K562 (cell line): ENCODE data around the gene RNFT2. TPM values are rescaled to one million over a fixed set of nuclear protein-coding genes. Genes with fewer than 3 reads are reported as not detected.

Source experiments
- ATAC-seq: fragments of 200-7000 bp; cut with Tn5 transposase; 3 replicates; pipeline ENCODE4 v1.9.1; 2020; ENCODE audit warnings: moderate library complexity
- BruUV-seq: library from RNA; stranded (reverse); fragments of 400-500 nt; replicated peaks from 2 replicates; lab custom pipeline; 2021; lab: Mats Ljungman, UMichigan
- CTCF ChIA-PET: fragments of 300-600 bp; formaldehyde crosslinking; extraction: SDS; loops from one replicate; lab custom pipeline; 2021; ENCODE audit warnings: low intra/inter-chr PET ratio; lab: Yijun Ruan, JAX
- POLR2A ChIA-PET: fragments of 300-600, 350-650 bp; sonication (Branson Sonifier 250); formaldehyde crosslinking; extraction: SDS; loops from one replicate; lab custom pipeline; 2021; ENCODE audit warnings: antibody characterized with exemption, inconsistent platforms; lab: Yijun Ruan, JAX
- DNase-seq, 4 experiments: peaks; one replicate each; pipeline versions ENCODE4 v3.0.0 to v3.0.0-alpha.2; 2011 to 2018; ENCODE audit warnings: low spot score in 3 of 4, mixed read lengths in 3 of 4; ENCODE audit errors: extremely low read depth in 1 of 4
- FAIRE-seq: peaks from 2 replicates; lab custom pipeline; 2011; peaks lifted over from hg19 to GRCh38; lab: Jason Lieb, UNC
- H2AFZ ChIP-seq: 2 replicates; pipeline ENCODE4 v1.6.0; 2011; ENCODE audit warnings: low read depth, low read length, control low read depth, inconsistent platforms
- H3K27ac ChIP-seq: fragments of 200-600 bp; 3 replicates; pipeline ENCODE4 v1.8.0; 2011; ENCODE audit warnings: low read depth, mild to moderate bottlenecking, control low read depth, inconsistent platforms, low read length, moderate library complexity, mixed read lengths; ENCODE audit errors: extremely low read depth
- H3K27me3 ChIP-seq, 2 experiments: fragments of 300-600 bp in 1 of 2; 2 replicates in 1 of 2; 3 replicates in 1 of 2; pipeline versions ENCODE4 v1.6.0 to v1.8.0; 2011; ENCODE audit warnings: inconsistent platforms in 2 of 2, low read length in 2 of 2, mild to moderate bottlenecking in 1 of 2, mixed read lengths in 1 of 2, moderate library complexity in 1 of 2; ENCODE audit not compliant: control insufficient read depth in 2 of 2, insufficient read depth in 2 of 2
- H3K36me3 ChIP-seq: fragments of 300-600 bp; 3 replicates; pipeline ENCODE4 v1.8.0; 2011; ENCODE audit warnings: mild to moderate bottlenecking, low read length, inconsistent platforms; ENCODE audit not compliant: control insufficient read depth, insufficient read depth
- H3K4me1 ChIP-seq, 2 experiments: fragments of 200-600 bp in 1 of 2; replicated peaks in 1 of 2; 2 replicates in 1 of 2; 3 replicates in 1 of 2; pipeline versions ENCODE4 v1.5.1 to v1.8.0; 2011; ENCODE audit warnings: inconsistent platforms in 2 of 2, low read length in 2 of 2, mild to moderate bottlenecking in 1 of 2, mixed read lengths in 1 of 2, moderate library complexity in 1 of 2; ENCODE audit not compliant: control insufficient read depth in 2 of 2, insufficient read depth in 2 of 2
- H3K4me2 ChIP-seq: 2 replicates; pipeline ENCODE4 v1.6.1; 2011; ENCODE audit warnings: low read length, control low read depth, inconsistent platforms, mixed read lengths; ENCODE audit not compliant: insufficient read depth
- H3K4me3 ChIP-seq: fragments of 200-600 bp; sonication (generic), shearing (Covaris generic); 2 replicates; pipeline ENCODE4 v1.5.1; 2016; ENCODE audit warnings: control low read depth, inconsistent platforms
- H3K79me2 ChIP-seq: fragments of 200-600 bp; 3 replicates; pipeline ENCODE4 v1.8.0; 2011; ENCODE audit warnings: low read length, inconsistent platforms; ENCODE audit not compliant: control insufficient read depth, insufficient read depth
- H3K9ac ChIP-seq, 2 experiments: 2 replicates each; pipeline versions ENCODE4 v1.6.0 to v1.6.1; 2011; ENCODE audit warnings: low read depth in 2 of 2, low read length in 2 of 2, control low read depth in 1 of 2, inconsistent platforms in 1 of 2, mild to moderate bottlenecking in 1 of 2, mixed read lengths in 1 of 2; ENCODE audit not compliant: insufficient read depth in 1 of 2
- H3K9me1 ChIP-seq: one replicate; pipeline ENCODE4 v1.6.0; 2011; ENCODE audit warnings: inconsistent platforms, mild to moderate bottlenecking, low read length, moderate library complexity; ENCODE audit not compliant: control insufficient read depth, insufficient read depth
- H3K9me3 ChIP-seq: replicated peaks from 2 replicates; pipeline ENCODE4 v1.5.1; 2011; ENCODE audit warnings: low read depth, low read length, inconsistent platforms; ENCODE audit not compliant: control insufficient read depth, insufficient read depth
- H4K20me1 ChIP-seq: replicated peaks from 2 replicates; pipeline ENCODE4 v1.6.1; 2011; ENCODE audit warnings: low read length, inconsistent platforms, mixed read lengths; ENCODE audit not compliant: control insufficient read depth, insufficient read depth
- ARNT ChIP-seq, 2 experiments: fragments of 450-650 bp; IDR thresholded peaks; 2 replicates each; pipeline ENCODE4 v1.6.1; 2016; ENCODE audit warnings: mild to moderate bottlenecking in 1 of 2
- PHF21A ChIP-seq: fragments of 450-650 bp; IDR thresholded peaks from 2 replicates; pipeline ENCODE4 v1.6.1; 2017; ENCODE audit warnings: low read depth, borderline replicate concordance
- RFX7 ChIP-seq: fragments of 250-450 bp; sonication (Bioruptor Pico); IDR thresholded peaks from 2 replicates; pipeline ENCODE4 v1.5.1; 2021; ENCODE audit warnings: mild to moderate bottlenecking
- ZFPM2 ChIP-seq: fragments of 250-450 bp; sonication (Bioruptor Pico); IDR thresholded peaks from 2 replicates; pipeline ENCODE4 v1.5.1; 2022; ENCODE audit warnings: mild to moderate bottlenecking
- WGBS: fragments of 100-300 bp; shearing (Covaris generic); methylation state at CpG from one replicate; pipeline ENCODE4 v1.1.6; 2016; ENCODE audit warnings: low coverage, mixed read lengths; ENCODE audit not compliant: insufficient coverage; ENCODE audit errors: missing lambda C conversion rate; 5-methylcytosine and 5-hydroxymethylcytosine counted together
- in situ Hi-C: fragments of 300-500 bp; cut with MboI; formaldehyde crosslinking; loops from 4 replicates; pipeline ENCODE4 v1.15.0; 2018; ENCODE audit warnings: inconsistent platforms, mixed read lengths
- intact Hi-C: fragments of 100-400 bp; cut with micrococcal nuclease; formaldehyde crosslinking; loops from 2 replicates; pipeline ENCODE4 v1.14.2; 2022
- polyA plus RNA-seq, 8 experiments: library from polyadenylated mRNA; depleted of rRNA in 4 of 8; stranded (reverse) in 5 of 8; unstranded in 3 of 8; fragments of >200 nt; fragmentation: Nextera tagmentation in 2 of 8; fragmentation: Illumina TruSeq in 1 of 8; extraction: Ambion mirVana in 2 of 8; extraction: Trizol in 1 of 8; gene quantifications; 2 replicates each; pipeline versions ENCODE4 v1.2.1 to v1.2.3, GENCODE V29; 2011 to 2014; ENCODE audit warnings: inconsistent platforms in 1 of 8, missing spikeins in 1 of 8
- total RNA-seq, 7 experiments: library from RNA; depleted of rRNA in 6 of 7; stranded (reverse); fragments of >200 nt in 6 of 7; fragmentation: Illumina TruSeq in 2 of 7; extraction: Trizol in 2 of 7; gene quantifications; 2 replicates each; pipeline versions ENCODE4 v1.2.1 to v1.2.3, GENCODE V29; 2011 to 2021; ENCODE audit warnings: low replicate concordance in 1 of 7
- TF ChIP-seq, protein P1 (sequence below): fragments of 450-650 bp; IDR thresholded peaks from 2 replicates; pipeline ENCODE4 v1.6.1; 2016; ENCODE audit warnings: low read depth
- TF ChIP-seq, protein P2 (sequence below): fragments of 200-800 bp; sonication (Bioruptor generic); IDR thresholded peaks from 2 replicates; pipeline ENCODE4 v1.6.1; 2016; ENCODE audit warnings: missing genetic modification characterization, missing compliant biosample characterization

Gene RNFT2
- total and polyA plus RNA-seq, 9 of the 15 experiments (the other 6 are each of a cell fraction or from before 2014, with no cell fraction given): 3.6 to 26.3 (median 9.5) TPM

DNA sequence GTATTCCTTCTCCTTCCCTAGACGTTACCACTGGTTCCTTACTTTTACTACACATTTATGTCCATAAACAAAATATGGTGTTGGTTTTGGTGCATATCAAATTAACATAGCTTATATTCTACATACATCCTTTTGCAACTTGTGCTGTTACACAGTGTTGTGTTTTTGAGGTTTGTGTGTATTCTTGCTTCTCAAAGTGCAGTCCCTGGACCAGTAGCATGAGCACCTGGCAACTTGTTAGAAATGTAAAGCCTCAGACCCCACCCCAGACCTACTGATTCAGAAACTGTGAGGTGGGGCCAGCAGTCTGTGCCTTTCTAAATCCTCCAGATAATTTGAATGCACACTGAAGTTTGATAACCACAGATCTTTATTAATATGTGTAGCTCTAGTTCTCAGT lies 65.9 kb downstream of the RNFT2 start:
- H3K27me3 ChIP-seq: no peaks in the 10 kb centered on the region
- in situ Hi-C loops (no loop called here), intact Hi-C loops (no loop called here)
- H4K20me1 ChIP-seq: no peaks in the 10 kb centered on the region; the same call in 1 of the 2 replicates
- FAIRE-seq (no peak), ATAC-seq (no peak), DNase-seq (no peak)
- no peaks in the 10 kb centered on the region for H3K9me3 ChIP-seq
- no peak overlapping the region for H3K27ac ChIP-seq
- H3K4me1 ChIP-seq: no peaks in the 10 kb centered on the region; a peak in 1 of 5 replicates
- H2AFZ ChIP-seq: no peak overlapping the region
- ChIA-PET CTCF (no interaction called here), POLR2A (interaction anchor here (0.6 kb wide), 1 partner anchor 19 kb away, joined by 3 read pairs; no protein-coding TSS in a partner anchor)
- no peaks in the 10 kb centered on the region for H3K36me3 ChIP-seq
- no peak overlapping the region for H3K4me2 ChIP-seq
- H3K9ac ChIP-seq: no peak overlapping the region
- 0% methylated on average over 1 of the region's 1 CpG for WGBS
- no peaks in the 10 kb centered on the region for H3K79me2 ChIP-seq
- TF ChIP-seq ZFPM2: no peak
- TF ChIP-seq, protein P1, sequence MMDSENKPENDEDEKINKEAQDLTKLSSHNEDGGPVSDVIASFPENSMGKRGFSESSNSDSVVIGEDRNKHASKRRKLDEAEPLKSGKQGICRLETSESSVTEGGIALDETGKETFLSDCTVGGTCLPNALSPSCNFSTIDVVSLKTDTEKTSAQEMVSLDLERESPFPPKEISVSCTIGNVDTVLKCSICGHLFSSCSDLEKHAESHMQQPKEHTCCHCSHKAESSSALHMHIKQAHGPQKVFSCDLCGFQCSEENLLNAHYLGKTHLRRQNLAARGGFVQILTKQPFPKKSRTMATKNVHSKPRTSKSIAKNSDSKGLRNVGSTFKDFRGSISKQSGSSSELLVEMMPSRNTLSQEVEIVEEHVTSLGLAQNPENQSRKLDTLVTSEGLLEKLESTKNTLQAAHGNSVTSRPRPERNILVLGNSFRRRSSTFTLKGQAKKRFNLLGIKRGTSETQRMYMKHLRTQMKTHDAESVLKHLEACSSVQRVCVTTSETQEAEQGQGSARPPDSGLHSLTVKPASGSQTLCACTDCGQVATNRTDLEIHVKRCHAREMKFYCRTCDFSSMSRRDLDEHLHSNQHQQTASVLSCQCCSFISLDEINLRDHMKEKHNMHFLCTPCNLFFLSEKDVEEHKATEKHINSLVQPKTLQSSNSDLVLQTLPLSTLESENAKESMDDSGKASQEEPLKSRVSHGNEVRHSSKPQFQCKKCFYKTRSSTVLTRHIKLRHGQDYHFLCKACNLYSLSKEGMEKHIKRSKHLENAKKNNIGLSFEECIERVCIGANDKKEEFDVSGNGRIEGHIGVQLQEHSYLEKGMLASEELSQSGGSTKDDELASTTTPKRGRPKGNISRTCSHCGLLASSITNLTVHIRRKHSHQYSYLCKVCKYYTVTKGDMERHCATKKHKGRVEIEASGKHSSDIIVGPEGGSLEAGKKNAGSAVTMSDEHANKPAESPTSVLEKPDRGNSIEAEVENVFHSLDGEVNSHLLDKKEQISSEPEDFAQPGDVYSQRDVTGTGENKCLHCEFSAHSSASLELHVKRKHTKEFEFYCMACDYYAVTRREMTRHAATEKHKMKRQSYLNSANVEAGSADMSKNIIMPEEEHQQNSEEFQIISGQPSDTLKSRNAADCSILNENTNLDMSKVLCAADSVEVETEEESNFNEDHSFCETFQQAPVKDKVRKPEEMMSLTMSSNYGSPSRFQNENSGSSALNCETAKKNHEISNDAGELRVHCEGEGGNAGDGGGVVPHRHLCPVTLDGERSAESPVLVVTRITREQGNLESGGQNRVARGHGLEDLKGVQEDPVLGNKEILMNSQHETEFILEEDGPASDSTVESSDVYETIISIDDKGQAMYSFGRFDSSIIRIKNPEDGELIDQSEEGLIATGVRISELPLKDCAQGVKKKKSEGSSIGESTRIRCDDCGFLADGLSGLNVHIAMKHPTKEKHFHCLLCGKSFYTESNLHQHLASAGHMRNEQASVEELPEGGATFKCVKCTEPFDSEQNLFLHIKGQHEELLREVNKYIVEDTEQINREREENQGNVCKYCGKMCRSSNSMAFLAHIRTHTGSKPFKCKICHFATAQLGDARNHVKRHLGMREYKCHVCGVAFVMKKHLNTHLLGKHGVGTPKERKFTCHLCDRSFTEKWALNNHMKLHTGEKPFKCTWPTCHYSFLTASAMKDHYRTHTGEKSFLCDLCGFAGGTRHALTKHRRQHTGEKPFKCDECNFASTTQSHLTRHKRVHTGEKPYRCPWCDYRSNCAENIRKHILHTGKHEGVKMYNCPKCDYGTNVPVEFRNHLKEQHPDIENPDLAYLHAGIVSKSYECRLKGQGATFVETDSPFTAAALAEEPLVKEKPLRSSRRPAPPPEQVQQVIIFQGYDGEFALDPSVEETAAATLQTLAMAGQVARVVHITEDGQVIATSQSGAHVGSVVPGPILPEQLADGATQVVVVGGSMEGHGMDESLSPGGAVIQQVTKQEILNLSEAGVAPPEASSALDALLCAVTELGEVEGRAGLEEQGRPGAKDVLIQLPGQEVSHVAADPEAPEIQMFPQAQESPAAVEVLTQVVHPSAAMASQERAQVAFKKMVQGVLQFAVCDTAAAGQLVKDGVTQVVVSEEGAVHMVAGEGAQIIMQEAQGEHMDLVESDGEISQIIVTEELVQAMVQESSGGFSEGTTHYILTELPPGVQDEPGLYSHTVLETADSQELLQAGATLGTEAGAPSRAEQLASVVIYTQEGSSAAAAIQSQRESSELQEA: no peak
- TF ChIP-seq ARNT (IDR thresholded peaks at IDR 0.05): no peak
- TF ChIP-seq RFX7: no peak
- no peak for TF ChIP-seq PHF21A
- TF ChIP-seq, protein P2, sequence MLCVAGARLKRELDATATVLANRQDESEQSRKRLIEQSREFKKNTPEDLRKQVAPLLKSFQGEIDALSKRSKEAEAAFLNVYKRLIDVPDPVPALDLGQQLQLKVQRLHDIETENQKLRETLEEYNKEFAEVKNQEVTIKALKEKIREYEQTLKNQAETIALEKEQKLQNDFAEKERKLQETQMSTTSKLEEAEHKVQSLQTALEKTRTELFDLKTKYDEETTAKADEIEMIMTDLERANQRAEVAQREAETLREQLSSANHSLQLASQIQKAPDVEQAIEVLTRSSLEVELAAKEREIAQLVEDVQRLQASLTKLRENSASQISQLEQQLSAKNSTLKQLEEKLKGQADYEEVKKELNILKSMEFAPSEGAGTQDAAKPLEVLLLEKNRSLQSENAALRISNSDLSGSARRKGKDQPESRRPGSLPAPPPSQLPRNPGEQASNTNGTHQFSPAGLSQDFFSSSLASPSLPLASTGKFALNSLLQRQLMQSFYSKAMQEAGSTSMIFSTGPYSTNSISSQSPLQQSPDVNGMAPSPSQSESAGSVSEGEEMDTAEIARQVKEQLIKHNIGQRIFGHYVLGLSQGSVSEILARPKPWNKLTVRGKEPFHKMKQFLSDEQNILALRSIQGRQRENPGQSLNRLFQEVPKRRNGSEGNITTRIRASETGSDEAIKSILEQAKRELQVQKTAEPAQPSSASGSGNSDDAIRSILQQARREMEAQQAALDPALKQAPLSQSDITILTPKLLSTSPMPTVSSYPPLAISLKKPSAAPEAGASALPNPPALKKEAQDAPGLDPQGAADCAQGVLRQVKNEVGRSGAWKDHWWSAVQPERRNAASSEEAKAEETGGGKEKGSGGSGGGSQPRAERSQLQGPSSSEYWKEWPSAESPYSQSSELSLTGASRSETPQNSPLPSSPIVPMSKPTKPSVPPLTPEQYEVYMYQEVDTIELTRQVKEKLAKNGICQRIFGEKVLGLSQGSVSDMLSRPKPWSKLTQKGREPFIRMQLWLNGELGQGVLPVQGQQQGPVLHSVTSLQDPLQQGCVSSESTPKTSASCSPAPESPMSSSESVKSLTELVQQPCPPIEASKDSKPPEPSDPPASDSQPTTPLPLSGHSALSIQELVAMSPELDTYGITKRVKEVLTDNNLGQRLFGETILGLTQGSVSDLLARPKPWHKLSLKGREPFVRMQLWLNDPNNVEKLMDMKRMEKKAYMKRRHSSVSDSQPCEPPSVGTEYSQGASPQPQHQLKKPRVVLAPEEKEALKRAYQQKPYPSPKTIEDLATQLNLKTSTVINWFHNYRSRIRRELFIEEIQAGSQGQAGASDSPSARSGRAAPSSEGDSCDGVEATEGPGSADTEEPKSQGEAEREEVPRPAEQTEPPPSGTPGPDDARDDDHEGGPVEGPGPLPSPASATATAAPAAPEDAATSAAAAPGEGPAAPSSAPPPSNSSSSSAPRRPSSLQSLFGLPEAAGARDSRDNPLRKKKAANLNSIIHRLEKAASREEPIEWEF (CRISPR knock-in tag): no peak
- no peak overlapping the region for H3K4me3 ChIP-seq
- BruUV-seq: no TSS peak
- no peaks in the 10 kb centered on the region for H3K9me1 ChIP-seq
